Measurements from ENCODE around the gene COL12A1.

DNA sequence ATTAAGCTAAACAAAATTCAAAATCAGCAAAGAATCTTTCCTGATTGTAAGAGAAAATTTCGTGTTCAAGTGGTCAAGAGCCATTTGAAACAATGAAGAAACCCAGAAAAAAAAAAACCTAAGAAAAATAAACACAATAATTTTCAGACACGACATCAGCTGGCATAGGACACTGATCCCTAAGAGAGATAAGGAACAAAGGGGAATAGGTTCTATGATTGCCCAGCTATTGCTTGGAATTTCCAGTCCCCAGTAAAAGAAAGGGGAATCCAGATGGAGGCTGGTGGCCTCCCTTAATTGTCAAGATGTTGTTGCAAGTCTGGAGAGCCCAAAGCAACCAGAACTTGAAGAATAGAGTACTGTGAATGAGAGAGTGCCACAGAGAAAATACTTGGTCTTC lies 48.5 kb downstream of the COL12A1 start:
- TF ChIP-seq POLR2AphosphoS5 (IDR thresholded peaks at IDR 0.05; ENCODE audit: low read depth) (no peak), SPI1 (IDR thresholded peaks at IDR 0.05; ENCODE audit: borderline replicate concordance, low read depth) (no peak)
- TF ChIP-seq, protein P1, sequence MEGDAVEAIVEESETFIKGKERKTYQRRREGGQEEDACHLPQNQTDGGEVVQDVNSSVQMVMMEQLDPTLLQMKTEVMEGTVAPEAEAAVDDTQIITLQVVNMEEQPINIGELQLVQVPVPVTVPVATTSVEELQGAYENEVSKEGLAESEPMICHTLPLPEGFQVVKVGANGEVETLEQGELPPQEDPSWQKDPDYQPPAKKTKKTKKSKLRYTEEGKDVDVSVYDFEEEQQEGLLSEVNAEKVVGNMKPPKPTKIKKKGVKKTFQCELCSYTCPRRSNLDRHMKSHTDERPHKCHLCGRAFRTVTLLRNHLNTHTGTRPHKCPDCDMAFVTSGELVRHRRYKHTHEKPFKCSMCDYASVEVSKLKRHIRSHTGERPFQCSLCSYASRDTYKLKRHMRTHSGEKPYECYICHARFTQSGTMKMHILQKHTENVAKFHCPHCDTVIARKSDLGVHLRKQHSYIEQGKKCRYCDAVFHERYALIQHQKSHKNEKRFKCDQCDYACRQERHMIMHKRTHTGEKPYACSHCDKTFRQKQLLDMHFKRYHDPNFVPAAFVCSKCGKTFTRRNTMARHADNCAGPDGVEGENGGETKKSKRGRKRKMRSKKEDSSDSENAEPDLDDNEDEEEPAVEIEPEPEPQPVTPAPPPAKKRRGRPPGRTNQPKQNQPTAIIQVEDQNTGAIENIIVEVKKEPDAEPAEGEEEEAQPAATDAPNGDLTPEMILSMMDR (IDR thresholded peaks at IDR 0.05; ENCODE audit: insufficient read depth, low read length), result no peak
- TF ChIP-seq, protein P2, sequence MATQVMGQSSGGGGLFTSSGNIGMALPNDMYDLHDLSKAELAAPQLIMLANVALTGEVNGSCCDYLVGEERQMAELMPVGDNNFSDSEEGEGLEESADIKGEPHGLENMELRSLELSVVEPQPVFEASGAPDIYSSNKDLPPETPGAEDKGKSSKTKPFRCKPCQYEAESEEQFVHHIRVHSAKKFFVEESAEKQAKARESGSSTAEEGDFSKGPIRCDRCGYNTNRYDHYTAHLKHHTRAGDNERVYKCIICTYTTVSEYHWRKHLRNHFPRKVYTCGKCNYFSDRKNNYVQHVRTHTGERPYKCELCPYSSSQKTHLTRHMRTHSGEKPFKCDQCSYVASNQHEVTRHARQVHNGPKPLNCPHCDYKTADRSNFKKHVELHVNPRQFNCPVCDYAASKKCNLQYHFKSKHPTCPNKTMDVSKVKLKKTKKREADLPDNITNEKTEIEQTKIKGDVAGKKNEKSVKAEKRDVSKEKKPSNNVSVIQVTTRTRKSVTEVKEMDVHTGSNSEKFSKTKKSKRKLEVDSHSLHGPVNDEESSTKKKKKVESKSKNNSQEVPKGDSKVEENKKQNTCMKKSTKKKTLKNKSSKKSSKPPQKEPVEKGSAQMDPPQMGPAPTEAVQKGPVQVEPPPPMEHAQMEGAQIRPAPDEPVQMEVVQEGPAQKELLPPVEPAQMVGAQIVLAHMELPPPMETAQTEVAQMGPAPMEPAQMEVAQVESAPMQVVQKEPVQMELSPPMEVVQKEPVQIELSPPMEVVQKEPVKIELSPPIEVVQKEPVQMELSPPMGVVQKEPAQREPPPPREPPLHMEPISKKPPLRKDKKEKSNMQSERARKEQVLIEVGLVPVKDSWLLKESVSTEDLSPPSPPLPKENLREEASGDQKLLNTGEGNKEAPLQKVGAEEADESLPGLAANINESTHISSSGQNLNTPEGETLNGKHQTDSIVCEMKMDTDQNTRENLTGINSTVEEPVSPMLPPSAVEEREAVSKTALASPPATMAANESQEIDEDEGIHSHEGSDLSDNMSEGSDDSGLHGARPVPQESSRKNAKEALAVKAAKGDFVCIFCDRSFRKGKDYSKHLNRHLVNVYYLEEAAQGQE (IDR thresholded peaks at IDR 0.05; ENCODE audit: insufficient replicate concordance, low read depth), result no peak

All from HL-60 (cell line).